Measurements from ENCODE around the gene CSNK1A1L.

Gene CSNK1A1L

GRCh38 chr13:37085606-37086005, 19.9 kb downstream of the CSNK1A1L start:
- TF ChIP-seq CTCF (IDR thresholded peaks at IDR 0.05; ENCODE audit: borderline replicate concordance, insufficient read depth, low read depth, low read length): no peak

GRCh38 chr13:37076818-37077217, 28.6 kb downstream of the CSNK1A1L start:
- no peak for TF ChIP-seq CTCF (IDR thresholded peaks at IDR 0.05; ENCODE audit: borderline replicate concordance, insufficient read depth, low read depth, low read length)
- no peak overlapping the region for H3K4me3 ChIP-seq (ENCODE audit: low read depth, low read length)

More at GRCh38 chr13:37085606-37086005, 19.9 kb downstream of the CSNK1A1L start:
- no peak overlapping the region for H3K4me3 ChIP-seq (ENCODE audit: low read depth, low read length)

- TF ChIP-seq CTCF (IDR thresholded peaks at IDR 0.05; ENCODE audit: borderline replicate concordance, insufficient read depth, low read depth, low read length): no peak
- H3K4me3 ChIP-seq (ENCODE audit: low read depth, low read length): no peak overlapping the region
Measured at GRCh38 chr13:37075164-37075563, 30.3 kb downstream of the CSNK1A1L start.

GRCh38 chr13:37074703-37075102, 30.8 kb downstream of the CSNK1A1L start:
- no peak for TF ChIP-seq CTCF (IDR thresholded peaks at IDR 0.05; ENCODE audit: borderline replicate concordance, insufficient read depth, low read depth, low read length)
- no peak overlapping the region for H3K4me3 ChIP-seq (ENCODE audit: low read depth, low read length)

GRCh38 chr13:37072024-37072423, 33.4 kb downstream of the CSNK1A1L start:
- no peak overlapping the region for H3K4me3 ChIP-seq (ENCODE audit: low read depth, low read length)
- no peak for TF ChIP-seq CTCF (IDR thresholded peaks at IDR 0.05; ENCODE audit: borderline replicate concordance, insufficient read depth, low read depth, low read length)

- no peak for TF ChIP-seq CTCF (IDR thresholded peaks at IDR 0.05; ENCODE audit: borderline replicate concordance, insufficient read depth, low read depth, low read length)
- H3K4me3 ChIP-seq (ENCODE audit: low read depth, low read length): no peak overlapping the region
Measured at GRCh38 chr13:37070956-37071355, 34.5 kb downstream of the CSNK1A1L start.

- no peak for TF ChIP-seq CTCF (IDR thresholded peaks at IDR 0.05; ENCODE audit: borderline replicate concordance, insufficient read depth, low read depth, low read length)
- H3K4me3 ChIP-seq (ENCODE audit: low read depth, low read length): no peak overlapping the region
Measured at GRCh38 chr13:37070145-37070695, 35.2 kb downstream of the CSNK1A1L start.

Data from GM12875 (cell line).